Fibroblast of the aortic adventitia (primary cell): ENCODE results near the gene TMEM61. TPM values are rescaled to one million over a fixed set of nuclear protein-coding genes. Genes with fewer than 3 reads are reported as not detected.

Source experiments
- DNase-seq: peaks from one replicate; pipeline ENCODE4 v3.0.0-alpha.2; 2010; ENCODE audit warnings: low read depth
- H3K4me3 ChIP-seq: 2 replicates; pipeline ENCODE4 v1.5.1; 2011; ENCODE audit warnings: low read depth, mild to moderate bottlenecking, control low read depth, low read length, moderate library complexity
- total RNA-seq: library from RNA; depleted of rRNA; stranded (reverse); fragments of >200 nt; gene quantifications from 2 replicates; pipeline ENCODE4 v1.2.3, GENCODE V29; 2012; ENCODE audit warnings: low replicate concordance
- TF ChIP-seq, protein P1 (sequence below): IDR thresholded peaks from 2 replicates; pipeline ENCODE4 v1.5.1; 2011; ENCODE audit warnings: mild to moderate bottlenecking, low read length, control low read depth, inconsistent platforms; ENCODE audit not compliant: insufficient read depth

TMEM61 gene
- total RNA-seq, 1 donor: 0.18 TPM

DNA sequence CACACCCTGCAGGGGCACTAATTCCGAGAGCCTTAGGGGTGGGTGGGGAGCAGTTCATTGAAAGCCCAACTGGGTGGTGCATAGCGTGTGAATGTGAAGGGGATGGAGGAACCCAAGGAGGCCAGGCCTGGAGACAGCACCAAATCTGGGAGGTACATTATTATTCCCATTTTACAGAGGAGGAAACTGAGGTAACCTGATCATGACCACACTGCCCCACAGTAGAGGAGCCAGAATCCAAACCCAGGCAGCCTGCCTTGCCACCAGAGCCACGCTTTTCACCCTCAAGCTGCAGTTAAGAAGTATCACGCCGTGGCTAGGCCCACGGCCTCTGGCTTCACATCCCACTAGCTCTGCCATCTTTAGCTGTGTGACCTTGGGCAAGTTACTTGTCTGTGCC lies 17.7 kb downstream of the TMEM61 start:
- H3K4me3 ChIP-seq: no peak overlapping the region
- DNase-seq: no peak
- TF ChIP-seq, protein P1, sequence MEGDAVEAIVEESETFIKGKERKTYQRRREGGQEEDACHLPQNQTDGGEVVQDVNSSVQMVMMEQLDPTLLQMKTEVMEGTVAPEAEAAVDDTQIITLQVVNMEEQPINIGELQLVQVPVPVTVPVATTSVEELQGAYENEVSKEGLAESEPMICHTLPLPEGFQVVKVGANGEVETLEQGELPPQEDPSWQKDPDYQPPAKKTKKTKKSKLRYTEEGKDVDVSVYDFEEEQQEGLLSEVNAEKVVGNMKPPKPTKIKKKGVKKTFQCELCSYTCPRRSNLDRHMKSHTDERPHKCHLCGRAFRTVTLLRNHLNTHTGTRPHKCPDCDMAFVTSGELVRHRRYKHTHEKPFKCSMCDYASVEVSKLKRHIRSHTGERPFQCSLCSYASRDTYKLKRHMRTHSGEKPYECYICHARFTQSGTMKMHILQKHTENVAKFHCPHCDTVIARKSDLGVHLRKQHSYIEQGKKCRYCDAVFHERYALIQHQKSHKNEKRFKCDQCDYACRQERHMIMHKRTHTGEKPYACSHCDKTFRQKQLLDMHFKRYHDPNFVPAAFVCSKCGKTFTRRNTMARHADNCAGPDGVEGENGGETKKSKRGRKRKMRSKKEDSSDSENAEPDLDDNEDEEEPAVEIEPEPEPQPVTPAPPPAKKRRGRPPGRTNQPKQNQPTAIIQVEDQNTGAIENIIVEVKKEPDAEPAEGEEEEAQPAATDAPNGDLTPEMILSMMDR: no peak

DNA sequence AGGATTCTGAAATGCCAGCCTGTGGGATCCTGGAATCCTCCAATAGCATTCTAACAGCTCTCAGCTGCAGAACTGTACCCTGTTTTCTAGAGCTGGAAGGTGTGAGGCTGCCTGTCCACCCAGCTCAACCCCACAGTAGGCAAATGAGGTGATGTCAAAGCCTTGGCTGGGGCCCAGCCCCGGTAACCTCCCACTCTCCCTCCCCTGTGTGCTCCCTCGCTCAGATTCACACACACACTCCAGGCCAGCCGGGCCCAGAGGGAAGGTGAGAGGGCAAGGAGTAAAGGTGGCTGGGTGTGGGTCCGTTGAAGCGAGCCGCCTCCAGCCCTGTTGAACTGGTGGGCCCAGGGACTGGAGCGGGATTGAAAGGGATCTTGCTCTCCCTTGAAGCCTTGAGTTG lies 18.2 kb downstream of the TMEM61 start, which contains the start of gene BSND:
BSND (plus strand) TSS at position 257 of the 400 bp plus-strand sequence. CDS start 254 bp downstream, outside the sequence.
- DNase-seq: no peak
- H3K4me3 ChIP-seq: no peak within 1 kb of the TSS
- TF ChIP-seq, protein P1: no peak

DNA sequence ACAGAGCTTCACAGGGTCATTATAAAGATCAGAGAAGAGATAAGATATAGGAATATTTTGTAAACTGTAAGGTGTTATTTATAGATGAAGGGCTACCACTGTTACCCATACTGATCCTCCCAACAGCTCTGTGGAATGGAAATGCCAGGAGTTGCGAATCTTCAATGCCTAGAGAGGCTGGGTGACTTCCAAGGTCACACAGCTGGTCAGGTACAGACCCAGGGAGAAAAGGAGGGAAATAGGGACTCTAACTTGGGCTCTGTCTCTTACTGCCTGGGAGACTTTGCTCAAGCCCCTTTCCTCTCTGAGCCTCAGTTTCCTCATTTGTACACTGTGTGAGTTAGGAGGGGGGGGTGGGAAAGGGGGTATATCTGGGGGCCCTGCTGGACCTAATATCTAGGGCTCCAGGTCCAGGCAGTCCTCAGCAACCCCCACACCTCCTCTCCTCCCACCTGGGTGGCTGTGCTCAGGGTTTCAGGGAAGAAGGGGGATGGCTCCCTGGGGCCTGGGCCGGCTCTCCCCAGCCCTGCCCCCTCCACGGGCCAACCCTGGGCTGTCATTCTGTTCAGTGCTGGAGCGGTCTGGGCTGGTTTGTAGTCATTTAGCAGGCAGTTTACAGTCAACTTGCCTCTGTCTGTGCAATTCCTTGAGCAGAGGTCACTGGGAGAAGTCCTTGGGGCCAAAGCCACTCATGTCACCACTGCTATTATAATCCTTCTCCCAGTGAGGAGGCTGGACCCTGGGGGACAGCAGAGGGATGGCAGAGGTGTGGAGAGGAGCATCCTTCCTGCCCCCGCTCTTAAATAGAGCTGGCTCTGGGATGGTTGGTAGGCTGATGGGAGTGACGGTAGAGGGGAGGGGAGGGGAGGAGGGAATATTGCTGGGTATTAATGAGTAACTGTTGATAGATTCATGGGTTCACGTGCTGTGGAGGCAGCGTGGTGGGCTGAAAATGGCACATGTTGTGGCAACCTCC lies 20.0 kb downstream of the TMEM61 start:
- DNase-seq: no peak
- TF ChIP-seq, protein P1: no peak
- H3K4me3 ChIP-seq: no peak overlapping the region

DNA sequence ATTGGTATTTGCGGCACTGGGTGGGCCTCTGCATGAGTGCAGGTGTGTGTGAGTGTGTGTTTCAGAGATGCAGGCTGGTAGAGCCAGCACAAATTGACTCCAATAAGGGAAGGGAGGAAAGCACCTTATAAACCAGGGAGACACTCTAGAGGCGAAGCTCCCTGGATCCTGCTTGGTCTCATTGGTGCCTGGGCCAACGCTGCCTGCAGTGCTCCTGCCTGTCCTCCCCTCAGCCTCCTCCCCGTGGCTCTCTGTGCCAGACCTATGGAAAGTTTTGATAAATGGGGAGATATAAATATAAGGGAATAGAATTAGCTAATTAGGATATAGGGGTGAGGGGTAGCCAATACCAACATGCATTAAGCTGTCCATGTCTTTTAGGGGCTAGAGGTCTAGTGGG lies 20.9 kb downstream of the TMEM61 start:
- TF ChIP-seq, protein P1: no peak
- no peak for DNase-seq
- H3K4me3 ChIP-seq: no peak overlapping the region

DNA sequence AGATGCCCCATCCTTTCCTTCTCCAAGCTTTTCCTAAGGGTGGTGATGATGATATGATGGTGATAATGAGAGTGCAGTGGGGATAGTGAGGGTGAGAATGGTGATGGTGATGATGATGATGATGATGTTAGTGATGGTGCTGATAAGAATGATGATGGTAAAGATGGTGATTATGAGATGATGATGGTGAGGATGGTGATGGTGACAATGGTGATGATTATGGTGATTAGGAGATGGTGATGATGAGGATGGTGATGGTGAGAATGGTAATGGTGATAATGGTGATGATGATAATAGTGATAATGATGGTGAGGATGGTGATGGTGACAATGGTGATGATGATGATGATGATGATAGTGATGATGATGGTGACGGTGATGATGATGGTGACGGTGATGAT lies 22.3 kb downstream of the TMEM61 start:
- TF ChIP-seq, protein P1: no peak
- H3K4me3 ChIP-seq: no peak overlapping the region
- no peak for DNase-seq

DNA sequence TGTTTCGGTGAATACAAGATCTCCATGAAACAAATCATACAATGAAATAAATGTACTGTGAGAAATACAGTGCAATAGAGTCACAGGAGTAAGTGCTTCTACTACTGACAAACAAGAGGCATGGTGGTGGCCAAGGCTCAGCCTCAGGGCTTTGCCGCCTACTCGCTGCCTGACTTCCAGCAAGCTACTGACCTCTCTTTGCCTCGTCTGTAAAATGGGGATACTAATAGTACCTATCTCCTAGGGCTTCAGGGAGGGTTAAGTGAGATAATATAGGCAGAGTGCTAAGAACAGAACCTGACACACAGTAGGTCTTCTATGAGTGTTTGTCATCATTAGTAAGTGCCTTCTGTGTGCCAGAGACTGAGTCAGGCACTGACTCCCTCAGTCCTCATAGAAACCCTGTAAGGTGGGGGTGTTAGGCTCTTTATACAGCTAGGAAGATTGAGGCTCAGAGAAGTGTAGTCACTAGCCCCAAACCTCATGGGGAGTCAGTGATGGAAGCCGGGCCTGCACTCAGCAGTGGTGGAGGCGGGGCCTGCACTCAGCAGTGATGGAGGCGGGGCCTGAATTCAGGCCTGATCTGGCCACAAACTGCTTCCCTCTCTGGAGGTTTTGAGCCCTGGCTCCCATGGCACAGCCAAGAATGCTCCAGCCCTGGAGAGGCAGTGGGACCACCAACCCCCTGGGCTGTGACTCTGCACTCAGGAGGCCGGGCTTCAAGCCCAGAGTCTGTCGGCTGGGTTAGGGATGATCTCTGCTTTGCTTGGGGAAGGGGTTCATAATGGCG lies 25.1 kb downstream of the TMEM61 start:
- no peak for DNase-seq
- no peak overlapping the region for H3K4me3 ChIP-seq
- TF ChIP-seq, protein P1: no peak
